Measurements from ENCODE around the gene NAP1L1. TPM values are rescaled to one million over a fixed set of nuclear protein-coding genes. Genes with fewer than 3 reads are reported as not detected.

Gene NAP1L1, protein sequence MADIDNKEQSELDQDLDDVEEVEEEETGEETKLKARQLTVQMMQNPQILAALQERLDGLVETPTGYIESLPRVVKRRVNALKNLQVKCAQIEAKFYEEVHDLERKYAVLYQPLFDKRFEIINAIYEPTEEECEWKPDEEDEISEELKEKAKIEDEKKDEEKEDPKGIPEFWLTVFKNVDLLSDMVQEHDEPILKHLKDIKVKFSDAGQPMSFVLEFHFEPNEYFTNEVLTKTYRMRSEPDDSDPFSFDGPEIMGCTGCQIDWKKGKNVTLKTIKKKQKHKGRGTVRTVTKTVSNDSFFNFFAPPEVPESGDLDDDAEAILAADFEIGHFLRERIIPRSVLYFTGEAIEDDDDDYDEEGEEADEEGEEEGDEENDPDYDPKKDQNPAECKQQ
- total RNA-seq: 701 and 744 TPM in 2 replicates

- DNase-seq (ENCODE audit: low spot score): peak; percentile 96
- intact Hi-C loops (cut with micrococcal nuclease): loop anchor here (1.0 to 5.0 kb wide), 7 partner anchors 53 to 1547 kb away; partner anchors contain the start of genes ATXN7L3B, GLIPR1L2, KRR1 and PHLDA1
- H3K36me3 Mint-ChIP-seq (ENCODE audit: low read depth): peaks cover 41% of the 10 kb centered on the region
- H3K27me3 Mint-ChIP-seq (ENCODE audit: low read depth): no peaks in the 10 kb centered on the region
- peaks cover 44% of the 10 kb centered on the region for H3K4me1 Mint-ChIP-seq (ENCODE audit: low read depth)
- H3K27ac Mint-ChIP-seq: peak within 1 kb of the TSS; percentile 99
- peak within 1 kb of the TSS; percentile 94 for H3K4me3 Mint-ChIP-seq (ENCODE audit: low read depth)
- peaks cover under 1% of the 10 kb centered on the region for H3K9me3 Mint-ChIP-seq
Measured at GRCh38 chr12:76083904-76084862, at the start of gene NAP1L1. TSS of gene NAP1L1 (minus strand) at chr12:76084685. CDS start at chr12:76074219, 10,466 bp downstream.

DNA sequence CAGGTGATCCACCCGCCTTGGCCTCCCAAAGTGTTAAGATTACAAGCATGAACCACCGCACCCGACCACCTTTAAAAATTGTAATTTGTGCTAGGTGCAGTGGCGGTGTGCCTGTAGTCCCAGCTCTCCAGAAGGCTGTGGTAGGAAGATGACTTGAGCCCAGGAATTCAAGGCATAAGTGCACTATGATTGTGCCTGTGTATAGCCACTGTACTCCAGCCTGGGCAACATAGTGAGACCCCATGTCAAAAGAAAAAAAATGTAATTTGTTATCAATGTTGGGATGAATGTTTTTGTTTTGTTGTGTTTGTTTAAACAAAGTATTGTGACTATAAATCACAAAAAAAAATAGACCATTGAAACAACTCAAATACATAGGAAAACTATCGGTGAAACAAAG, 43.1 kb upstream of the NAP1L1 start:
- no peaks in the 10 kb centered on the region for H3K36me3 Mint-ChIP-seq (ENCODE audit: low read depth)
- no peak overlapping the region for H3K4me3 Mint-ChIP-seq (ENCODE audit: low read depth)
- DNase-seq (ENCODE audit: low spot score): no peak
- H3K27me3 Mint-ChIP-seq (ENCODE audit: low read depth): peaks cover 11% of the 10 kb centered on the region
- no peaks in the 10 kb centered on the region for H3K9me3 Mint-ChIP-seq
- H3K4me1 Mint-ChIP-seq (ENCODE audit: low read depth): no peaks in the 10 kb centered on the region
- H3K27ac Mint-ChIP-seq: no peak overlapping the region
- intact Hi-C loops (cut with micrococcal nuclease): no loop called here

DNA sequence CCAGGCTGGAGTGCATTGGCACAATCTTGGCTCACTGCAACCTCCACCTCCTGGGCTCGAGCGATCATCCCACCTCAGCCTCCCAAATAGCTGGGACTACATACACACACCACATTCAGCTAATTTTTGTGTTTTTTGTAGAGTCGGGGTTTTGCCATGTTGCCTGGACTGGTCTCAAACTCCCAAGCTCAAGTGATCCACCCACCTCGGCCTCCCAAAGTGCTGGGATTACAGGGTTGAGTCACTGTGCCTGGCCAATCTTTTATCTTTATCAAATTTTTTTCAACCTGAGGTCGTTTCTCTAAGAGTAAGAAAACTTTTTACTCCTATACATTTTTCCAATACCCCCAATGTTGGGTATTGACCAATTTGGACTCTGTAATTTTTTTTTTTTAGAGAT, 40.0 kb upstream of the NAP1L1 start:
- Mint-ChIP-seq H3K4me1 (ENCODE audit: low read depth) (no peaks in the 10 kb centered on the region), H3K27ac (no peak overlapping the region), H3K9me3 (no peaks in the 10 kb centered on the region), H3K4me3 (ENCODE audit: low read depth) (no peak overlapping the region), H3K27me3 (ENCODE audit: low read depth) (peaks cover 4% of the 10 kb centered on the region), H3K36me3 (ENCODE audit: low read depth) (no peaks in the 10 kb centered on the region)
- no peak for DNase-seq (ENCODE audit: low spot score)
- intact Hi-C loops (cut with micrococcal nuclease): no loop called here

GRCh38 chr12:76123259-76124212, 39.1 kb upstream of the NAP1L1 start:
- Mint-ChIP-seq H3K9me3 (no peaks in the 10 kb centered on the region), H3K27me3 (ENCODE audit: low read depth) (peaks cover 4% of the 10 kb centered on the region), H3K4me3 (ENCODE audit: low read depth) (no peak overlapping the region), H3K27ac (no peak overlapping the region), H3K36me3 (ENCODE audit: low read depth) (no peaks in the 10 kb centered on the region), H3K4me1 (ENCODE audit: low read depth) (no peaks in the 10 kb centered on the region)
- no peak for DNase-seq (ENCODE audit: low spot score)
- intact Hi-C loops (cut with micrococcal nuclease): no loop called here

DNA sequence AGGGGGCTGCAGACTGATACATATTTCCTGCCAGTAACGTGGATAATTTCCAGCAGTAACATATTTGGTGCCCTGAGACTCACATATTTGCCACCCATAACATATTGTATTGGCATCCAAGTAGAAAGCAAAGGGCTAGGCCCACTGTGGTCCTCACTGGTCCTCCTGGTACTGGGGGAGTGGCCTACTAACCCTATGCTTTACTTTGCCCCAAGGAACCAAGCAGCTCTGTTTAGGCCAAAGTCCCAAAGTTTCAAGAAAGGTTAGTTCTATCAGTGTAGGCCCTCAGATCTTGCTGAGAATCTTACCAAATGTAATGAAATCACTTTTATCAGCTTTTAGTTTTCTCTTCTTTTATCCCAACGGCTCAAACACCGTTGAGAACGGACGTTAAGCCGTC, 35.4 kb upstream of the NAP1L1 start:
- no peak for DNase-seq (ENCODE audit: low spot score)
- Mint-ChIP-seq H3K27me3 (ENCODE audit: low read depth) (peaks cover 4% of the 10 kb centered on the region), H3K4me1 (ENCODE audit: low read depth) (no peaks in the 10 kb centered on the region), H3K36me3 (ENCODE audit: low read depth) (no peaks in the 10 kb centered on the region), H3K27ac (no peak overlapping the region), H3K9me3 (no peaks in the 10 kb centered on the region), H3K4me3 (ENCODE audit: low read depth) (no peak overlapping the region)
- intact Hi-C loops (cut with micrococcal nuclease): no loop called here

GRCh38 chr12:76117751-76118150, 33.3 kb upstream of the NAP1L1 start:
- no peak for DNase-seq (ENCODE audit: low spot score)
- Mint-ChIP-seq H3K27me3 (ENCODE audit: low read depth) (peaks cover 2% of the 10 kb centered on the region), H3K9me3 (no peaks in the 10 kb centered on the region), H3K27ac (no peak overlapping the region), H3K4me1 (ENCODE audit: low read depth) (no peaks in the 10 kb centered on the region), H3K4me3 (ENCODE audit: low read depth) (no peak overlapping the region), H3K36me3 (ENCODE audit: low read depth) (no peaks in the 10 kb centered on the region)
- intact Hi-C loops (cut with micrococcal nuclease): no loop called here

GRCh38 chr12:76117067-76117691, 32.7 kb upstream of the NAP1L1 start:
- Mint-ChIP-seq H3K36me3 (ENCODE audit: low read depth) (no peaks in the 10 kb centered on the region), H3K4me1 (ENCODE audit: low read depth) (no peaks in the 10 kb centered on the region), H3K27me3 (ENCODE audit: low read depth) (peaks cover 6% of the 10 kb centered on the region), H3K27ac (no peak overlapping the region), H3K4me3 (ENCODE audit: low read depth) (no peak overlapping the region), H3K9me3 (no peaks in the 10 kb centered on the region)
- intact Hi-C loops (cut with micrococcal nuclease): no loop called here
- no peak for DNase-seq (ENCODE audit: low spot score)

DNA sequence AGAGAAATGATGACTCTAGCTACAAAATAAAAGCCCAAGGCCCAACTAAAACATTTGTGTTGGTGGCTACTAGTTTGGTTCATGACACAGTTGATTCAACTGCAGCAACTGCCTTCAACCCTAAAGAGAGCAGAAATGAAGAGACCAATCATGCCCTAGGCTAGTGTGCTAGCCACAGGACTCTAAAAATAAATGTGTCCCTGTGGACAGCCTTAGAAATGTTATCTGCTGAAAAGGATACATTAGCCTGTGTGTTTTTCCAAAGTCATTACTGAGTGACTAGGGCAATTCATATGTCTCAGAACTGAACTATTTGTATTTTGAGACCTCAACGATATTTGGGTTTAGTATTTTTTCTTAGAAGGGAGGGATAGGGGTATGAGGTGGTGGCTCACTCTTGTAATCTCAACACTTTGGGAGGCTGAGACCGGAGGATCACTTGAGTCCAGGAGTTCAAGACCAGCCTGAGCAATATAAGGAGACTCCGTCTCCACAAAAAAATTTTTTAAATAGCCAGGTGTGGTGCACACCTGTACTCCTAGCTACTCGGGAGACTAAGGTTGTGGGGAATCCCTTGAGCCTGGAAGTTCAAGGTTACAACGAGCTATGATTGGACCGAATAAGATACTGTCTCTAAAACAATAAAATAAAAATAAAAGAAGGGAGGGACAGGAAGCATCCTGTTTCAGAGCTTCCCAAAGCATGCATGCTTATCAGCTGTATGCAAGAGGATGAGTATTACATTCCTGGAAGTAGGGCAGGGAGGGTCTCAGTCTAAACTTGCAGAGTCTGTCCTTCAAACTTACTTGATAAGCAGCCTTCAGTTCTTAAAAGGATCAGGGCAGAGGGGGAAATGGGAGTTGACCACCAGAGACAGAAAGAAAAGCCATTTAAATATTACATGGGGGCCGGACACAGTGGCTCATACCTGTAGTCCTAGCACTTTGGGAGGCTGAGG, 29.6 kb upstream of the NAP1L1 start:
- H3K27ac Mint-ChIP-seq: no peak overlapping the region
- no peaks in the 10 kb centered on the region for H3K36me3 Mint-ChIP-seq (ENCODE audit: low read depth)
- intact Hi-C loops (cut with micrococcal nuclease): no loop called here
- no peaks in the 10 kb centered on the region for H3K9me3 Mint-ChIP-seq
- no peaks in the 10 kb centered on the region for H3K4me1 Mint-ChIP-seq (ENCODE audit: low read depth)
- DNase-seq (ENCODE audit: low spot score): no peak
- peaks cover 17% of the 10 kb centered on the region for H3K27me3 Mint-ChIP-seq (ENCODE audit: low read depth)
- no peak overlapping the region for H3K4me3 Mint-ChIP-seq (ENCODE audit: low read depth)

GRCh38 chr12:76111209-76111749, 26.8 kb upstream of the NAP1L1 start:
- no peak for DNase-seq (ENCODE audit: low spot score)
- Mint-ChIP-seq H3K9me3 (no peaks in the 10 kb centered on the region), H3K4me3 (ENCODE audit: low read depth) (no peak overlapping the region), H3K36me3 (ENCODE audit: low read depth) (no peaks in the 10 kb centered on the region), H3K4me1 (ENCODE audit: low read depth) (no peaks in the 10 kb centered on the region), H3K27me3 (ENCODE audit: low read depth) (peaks cover 25% of the 10 kb centered on the region), H3K27ac (no peak overlapping the region)
- intact Hi-C loops (cut with micrococcal nuclease): no loop called here

DNA sequence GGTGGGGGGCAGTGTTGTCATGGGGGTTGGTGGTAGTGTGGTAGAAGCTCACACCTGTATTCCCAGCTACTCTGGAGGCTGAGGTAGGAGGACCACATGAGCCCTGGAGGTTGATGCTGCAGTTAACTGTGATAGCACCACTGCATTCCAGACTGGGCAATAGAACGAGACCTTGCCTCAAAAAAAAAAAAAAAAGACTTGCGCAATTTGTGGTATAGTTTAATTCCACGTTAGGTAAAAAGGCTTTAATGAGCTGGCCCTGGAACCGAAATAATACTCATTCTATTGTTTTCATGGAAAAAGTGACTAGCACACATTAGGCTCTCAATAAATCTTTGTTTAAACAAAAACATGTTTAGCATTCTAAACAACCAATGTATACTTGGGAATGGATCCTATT, 25.4 kb upstream of the NAP1L1 start:
- Mint-ChIP-seq H3K4me1 (ENCODE audit: low read depth) (no peaks in the 10 kb centered on the region), H3K27ac (no peak overlapping the region), H3K36me3 (ENCODE audit: low read depth) (no peaks in the 10 kb centered on the region), H3K27me3 (ENCODE audit: low read depth) (peaks cover 30% of the 10 kb centered on the region), H3K9me3 (no peaks in the 10 kb centered on the region), H3K4me3 (ENCODE audit: low read depth) (no peak overlapping the region)
- intact Hi-C loops (cut with micrococcal nuclease): no loop called here
- DNase-seq (ENCODE audit: low spot score): no peak

GRCh38 chr12:76108356-76108755, 23.9 kb upstream of the NAP1L1 start:
- Mint-ChIP-seq H3K4me3 (ENCODE audit: low read depth) (no peak overlapping the region), H3K27ac (no peak overlapping the region), H3K9me3 (no peaks in the 10 kb centered on the region), H3K36me3 (ENCODE audit: low read depth) (no peaks in the 10 kb centered on the region), H3K4me1 (ENCODE audit: low read depth) (no peaks in the 10 kb centered on the region), H3K27me3 (ENCODE audit: low read depth) (peaks cover 30% of the 10 kb centered on the region)
- intact Hi-C loops (cut with micrococcal nuclease): no loop called here
- DNase-seq (ENCODE audit: low spot score): no peak

Data from activated T-helper 2 cell treated with anti-CD3 and anti-CD28 coated beads, Interferon-gamma antibody, Interleukin-2, Interleukin-4, amounts not matched to agents 10 μg/mL and 5 μg/mL and 100 μg/mL, durations not matched to agents 14 hours and 24 hours and 36 hours (primary cell).